HEK293 (cell line): ENCODE results near the gene COX7A2L.

ENCODE experiments used
- CTCF ChIA-PET: fragments of 350-600 bp; formaldehyde crosslinking; extraction: SDS; loops from one replicate; lab custom pipeline; 2021; ENCODE audit warnings: antibody characterized with exemption; lab: Yijun Ruan, JAX
- POLR2A ChIA-PET: fragments of 300-600 bp; formaldehyde crosslinking; extraction: SDS; loops from one replicate; lab custom pipeline; 2020; ENCODE audit warnings: antibody characterized with exemption, inconsistent platforms; lab: Yijun Ruan, JAX
- H3K27ac ChIP-seq: fragments of 200-500 bp; sonication (Bioruptor generic); 2 replicates; pipeline ENCODE4 v1.5.1; 2014; ENCODE audit warnings: low read depth, low read length, control low read depth, inconsistent platforms; ENCODE audit errors: extremely low read depth
- H3K36me3 ChIP-seq, 2 experiments: fragments of 200-500 bp in 1 of 2; sonication (Bioruptor generic) in 1 of 2; 1 replicate in 1 of 2; 2 replicates in 1 of 2; pipeline ENCODE4 v1.5.1; 2014 to 2017; ENCODE audit warnings: inconsistent platforms in 2 of 2, low read length in 2 of 2; ENCODE audit not compliant: control insufficient read depth in 2 of 2, insufficient read depth in 1 of 2
- H3K4me1 ChIP-seq: fragments of 200-500 bp; sonication (Bioruptor generic); 2 replicates; pipeline ENCODE4 v1.5.1; 2014; ENCODE audit warnings: mild to moderate bottlenecking, low read length, inconsistent platforms; ENCODE audit not compliant: control insufficient read depth, insufficient read depth
- H3K4me3 ChIP-seq: 2 replicates; pipeline ENCODE4 v1.5.1; 2011; ENCODE audit warnings: low read depth, mild to moderate bottlenecking, control low read depth, low read length, moderate library complexity
- H3K9me3 ChIP-seq: fragments of 200-500 bp; sonication (Bioruptor generic); 2 replicates; pipeline ENCODE4 v1.5.1; 2014; ENCODE audit warnings: low read depth, low read length, inconsistent platforms; ENCODE audit not compliant: control insufficient read depth, insufficient read depth
- YY1 ChIP-seq: fragments of 450-650 bp; formaldehyde crosslinking; IDR thresholded peaks from 2 replicates; pipeline ENCODE4 v1.5.1; 2018; ENCODE audit warnings: missing biosample characterization, missing genetic modification characterization
- ZBTB20 ChIP-seq: fragments of 450-650 bp; formaldehyde crosslinking; IDR thresholded peaks from 2 replicates; pipeline ENCODE4 v1.5.1; 2016; ENCODE audit warnings: missing biosample characterization, missing genetic modification characterization
- ZBTB48 ChIP-seq: fragments of 450-650 bp; formaldehyde crosslinking; IDR thresholded peaks from 2 replicates; pipeline ENCODE4 v1.5.1; 2016; ENCODE audit warnings: missing biosample characterization, missing genetic modification characterization
- ZBTB6 ChIP-seq: fragments of 450-650 bp; formaldehyde crosslinking; IDR thresholded peaks from 2 replicates; pipeline ENCODE4 v1.5.1; 2017; ENCODE audit warnings: missing biosample characterization, missing genetic modification characterization
- ZBTB7A ChIP-seq: fragments of 450-650 bp; formaldehyde crosslinking; IDR thresholded peaks from 2 replicates; pipeline ENCODE4 v1.5.1; 2016; ENCODE audit warnings: low read depth, missing biosample characterization, missing genetic modification characterization
- ZNF114 ChIP-seq: fragments of 450-650 bp; formaldehyde crosslinking; IDR thresholded peaks from 2 replicates; pipeline ENCODE4 v1.5.0; 2017; ENCODE audit warnings: missing biosample characterization, missing genetic modification characterization
- ZNF24 ChIP-seq: fragments of 450-650 bp; formaldehyde crosslinking; IDR thresholded peaks from 2 replicates; pipeline ENCODE4 v1.5.1; 2016; ENCODE audit warnings: missing biosample characterization, missing genetic modification characterization
- ZNF433 ChIP-seq: fragments of 450-650 bp; formaldehyde crosslinking; IDR thresholded peaks from 2 replicates; pipeline ENCODE4 v1.5.1; 2016; ENCODE audit warnings: missing biosample characterization, missing genetic modification characterization, low read depth
- ZNF48 ChIP-seq: fragments of 450-650 bp; formaldehyde crosslinking; IDR thresholded peaks from 2 replicates; pipeline ENCODE4 v1.5.1; 2016; ENCODE audit warnings: missing biosample characterization, missing genetic modification characterization
- ZNF514 ChIP-seq: fragments of 450-650 bp; formaldehyde crosslinking; IDR thresholded peaks from 2 replicates; pipeline ENCODE4 v1.5.1; 2016; ENCODE audit warnings: missing biosample characterization, missing genetic modification characterization
- ZNF558 ChIP-seq: fragments of 450-650 bp; formaldehyde crosslinking; IDR thresholded peaks from 2 replicates; pipeline ENCODE4 v1.5.1; 2016; ENCODE audit warnings: missing biosample characterization, missing genetic modification characterization
- ZNF560 ChIP-seq: fragments of 450-650 bp; formaldehyde crosslinking; IDR thresholded peaks from 2 replicates; pipeline ENCODE4 v1.5.1; 2017; ENCODE audit warnings: missing biosample characterization, missing genetic modification characterization, borderline replicate concordance
- ZNF610 ChIP-seq: fragments of 450-650 bp; formaldehyde crosslinking; IDR thresholded peaks from 2 replicates; pipeline ENCODE4 v1.5.1; 2016; ENCODE audit warnings: missing biosample characterization, missing genetic modification characterization, borderline replicate concordance
- ZNF621 ChIP-seq: fragments of 450-650 bp; formaldehyde crosslinking; IDR thresholded peaks from 2 replicates; pipeline ENCODE4 v1.5.1; 2017; ENCODE audit warnings: missing biosample characterization, missing genetic modification characterization
- ZNF624 ChIP-seq: fragments of 450-650 bp; formaldehyde crosslinking; IDR thresholded peaks from 2 replicates; pipeline ENCODE4 v1.5.1; 2017; ENCODE audit warnings: missing biosample characterization, missing genetic modification characterization
- ZNF658 ChIP-seq: fragments of 450-650 bp; formaldehyde crosslinking; IDR thresholded peaks from 2 replicates; pipeline ENCODE4; 2016; ENCODE audit warnings: missing biosample characterization, missing genetic modification characterization
- ZNF830 ChIP-seq: fragments of 450-650 bp; IDR thresholded peaks from 2 replicates; pipeline ENCODE4 v1.5.0; 2018; ENCODE audit warnings: missing biosample characterization, missing genetic modification characterization, low read depth, mild to moderate bottlenecking, moderate library complexity
- ZSCAN4 ChIP-seq: fragments of 450-650 bp; formaldehyde crosslinking; IDR thresholded peaks from 2 replicates; pipeline ENCODE4 v1.5.1; 2017; ENCODE audit warnings: missing biosample characterization, missing genetic modification characterization
- TF ChIP-seq, protein P1 (sequence below): fragments of 450-650 bp; formaldehyde crosslinking; IDR thresholded peaks from 2 replicates; pipeline ENCODE4 v1.5.1; 2016; ENCODE audit warnings: missing biosample characterization, missing genetic modification characterization
- TF ChIP-seq, protein P2 (sequence below): fragments of 450-650 bp; formaldehyde crosslinking; IDR thresholded peaks from 2 replicates; pipeline ENCODE4 v1.5.1; 2016; ENCODE audit warnings: missing biosample characterization, missing genetic modification characterization, borderline replicate concordance
- TF ChIP-seq, protein P3 (sequence below): fragments of 450-650 bp; formaldehyde crosslinking; IDR thresholded peaks from 2 replicates; pipeline ENCODE4 v1.5.1; 2016; ENCODE audit warnings: missing biosample characterization, missing genetic modification characterization

COX7A2L gene

DNA sequence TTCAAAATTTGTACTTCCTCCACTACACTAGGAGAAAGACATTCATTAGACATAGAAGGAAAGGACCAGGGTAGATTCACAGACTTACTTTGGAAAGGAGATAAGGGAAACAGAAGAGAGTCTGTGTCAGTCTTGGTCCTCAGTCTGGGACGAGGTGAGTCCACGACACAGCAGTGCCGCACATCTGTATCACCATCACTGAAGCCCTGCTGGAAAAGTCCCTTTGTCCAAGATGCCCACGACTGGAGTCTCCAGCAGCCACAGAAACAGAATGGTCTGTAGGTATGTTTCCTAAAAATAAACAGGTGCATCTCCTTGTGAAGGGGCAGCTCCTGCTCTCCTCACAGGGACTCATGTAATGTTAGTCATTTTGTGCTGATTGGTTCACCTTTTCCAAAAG lies 27.4 kb downstream of the COX7A2L start:
- ChIA-PET CTCF (no interaction called here), POLR2A (no interaction called here)
- Histone ChIP-seq H3K36me3 (peaks cover 18 to 88% of the 10 kb centered on the region in 2 experiments), H3K4me1 (no peaks in the 10 kb centered on the region), H3K4me3 (no peak overlapping the region), H3K9me3 (no peaks in the 10 kb centered on the region), H3K27ac (no peak overlapping the region)
- TF ChIP-seq ZBTB48 = no peak
- no peak for TF ChIP-seq ZNF658
- no peak for TF ChIP-seq ZNF830 (tag by site-specific recombination)
- TF ChIP-seq, protein P1, sequence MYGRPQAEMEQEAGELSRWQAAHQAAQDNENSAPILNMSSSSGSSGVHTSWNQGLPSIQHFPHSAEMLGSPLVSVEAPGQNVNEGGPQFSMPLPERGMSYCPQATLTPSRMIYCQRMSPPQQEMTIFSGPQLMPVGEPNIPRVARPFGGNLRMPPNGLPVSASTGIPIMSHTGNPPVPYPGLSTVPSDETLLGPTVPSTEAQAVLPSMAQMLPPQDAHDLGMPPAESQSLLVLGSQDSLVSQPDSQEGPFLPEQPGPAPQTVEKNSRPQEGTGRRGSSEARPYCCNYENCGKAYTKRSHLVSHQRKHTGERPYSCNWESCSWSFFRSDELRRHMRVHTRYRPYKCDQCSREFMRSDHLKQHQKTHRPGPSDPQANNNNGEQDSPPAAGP (tag by site-specific recombination) = no peak
- no peak for TF ChIP-seq ZNF114 (tag by site-specific recombination)
- no peak for TF ChIP-seq ZSCAN4 (tag by site-specific recombination)
- TF ChIP-seq ZNF433 (tag by site-specific recombination) = no peak
- TF ChIP-seq, protein P2, sequence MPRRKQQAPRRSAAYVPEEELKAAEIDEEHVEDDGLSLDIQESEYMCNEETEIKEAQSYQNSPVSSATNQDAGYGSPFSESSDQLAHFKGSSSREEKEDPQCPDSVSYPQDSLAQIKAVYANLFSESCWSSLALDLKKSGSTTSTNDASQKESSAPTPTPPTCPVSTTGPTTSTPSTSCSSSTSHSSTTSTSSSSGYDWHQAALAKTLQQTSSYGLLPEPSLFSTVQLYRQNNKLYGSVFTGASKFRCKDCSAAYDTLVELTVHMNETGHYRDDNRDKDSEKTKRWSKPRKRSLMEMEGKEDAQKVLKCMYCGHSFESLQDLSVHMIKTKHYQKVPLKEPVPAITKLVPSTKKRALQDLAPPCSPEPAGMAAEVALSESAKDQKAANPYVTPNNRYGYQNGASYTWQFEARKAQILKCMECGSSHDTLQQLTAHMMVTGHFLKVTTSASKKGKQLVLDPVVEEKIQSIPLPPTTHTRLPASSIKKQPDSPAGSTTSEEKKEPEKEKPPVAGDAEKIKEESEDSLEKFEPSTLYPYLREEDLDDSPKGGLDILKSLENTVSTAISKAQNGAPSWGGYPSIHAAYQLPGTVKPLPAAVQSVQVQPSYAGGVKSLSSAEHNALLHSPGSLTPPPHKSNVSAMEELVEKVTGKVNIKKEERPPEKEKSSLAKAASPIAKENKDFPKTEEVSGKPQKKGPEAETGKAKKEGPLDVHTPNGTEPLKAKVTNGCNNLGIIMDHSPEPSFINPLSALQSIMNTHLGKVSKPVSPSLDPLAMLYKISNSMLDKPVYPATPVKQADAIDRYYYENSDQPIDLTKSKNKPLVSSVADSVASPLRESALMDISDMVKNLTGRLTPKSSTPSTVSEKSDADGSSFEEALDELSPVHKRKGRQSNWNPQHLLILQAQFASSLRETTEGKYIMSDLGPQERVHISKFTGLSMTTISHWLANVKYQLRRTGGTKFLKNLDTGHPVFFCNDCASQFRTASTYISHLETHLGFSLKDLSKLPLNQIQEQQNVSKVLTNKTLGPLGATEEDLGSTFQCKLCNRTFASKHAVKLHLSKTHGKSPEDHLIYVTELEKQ (tag by site-specific recombination) = no peak
- TF ChIP-seq, protein P3, sequence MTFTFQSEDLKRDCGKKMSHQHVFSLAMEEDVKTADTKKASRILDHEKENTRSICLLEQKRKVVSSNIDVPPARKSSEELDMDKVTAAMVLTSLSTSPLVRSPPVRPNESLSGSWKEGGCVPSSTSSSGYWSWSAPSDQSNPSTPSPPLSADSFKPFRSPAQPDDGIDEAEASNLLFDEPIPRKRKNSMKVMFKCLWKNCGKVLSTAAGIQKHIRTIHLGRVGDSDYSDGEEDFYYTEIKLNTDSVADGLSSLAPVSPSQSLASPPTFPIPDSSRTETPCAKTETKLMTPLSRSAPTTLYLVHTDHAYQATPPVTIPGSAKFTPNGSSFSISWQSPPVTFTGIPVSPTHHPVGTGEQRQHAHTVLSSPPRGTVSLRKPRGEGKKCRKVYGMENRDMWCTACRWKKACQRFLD (tag by site-specific recombination) = no peak
- TF ChIP-seq, all 188 proteins: peak for 0

DNA sequence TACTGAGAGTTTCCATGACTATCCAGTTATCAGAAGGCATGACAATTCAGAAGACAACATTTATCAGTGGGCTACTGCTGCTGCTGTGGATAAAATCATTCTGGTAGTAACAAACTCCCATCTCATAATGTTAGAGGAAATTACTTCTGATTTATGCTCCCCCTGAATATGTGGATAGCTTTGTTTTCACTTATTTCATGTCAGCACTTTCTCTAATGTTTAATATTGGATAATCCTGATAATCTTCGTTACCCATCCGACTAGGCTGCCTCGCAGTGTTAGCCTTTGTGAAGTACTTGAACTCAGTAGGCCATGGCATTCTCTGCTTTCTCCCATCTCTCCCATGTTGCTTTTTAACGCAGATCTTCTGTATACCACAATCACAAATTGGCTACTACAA lies 28.4 kb downstream of the COX7A2L start:
- CTCF ChIA-PET = interaction anchor here (0.6 to 1.2 kb wide), 2 partner anchors 151 to 237 kb away, joined by 3 to 4 read pairs; no protein-coding TSS in a partner anchor
- TF ChIP-seq ZNF621 (tag by site-specific recombination) = no peak
- no peak for TF ChIP-seq ZNF560 (tag by site-specific recombination)
- TF ChIP-seq ZNF558 (tag by site-specific recombination) = no peak
- no peak for TF ChIP-seq ZNF24
- no peak for TF ChIP-seq ZNF610 (tag by site-specific recombination)
- no peak for TF ChIP-seq ZNF624 (tag by site-specific recombination)
- no peak for TF ChIP-seq ZBTB20 (tag by site-specific recombination)
- no peak for TF ChIP-seq YY1 (tag by site-specific recombination)
- no peak for TF ChIP-seq ZNF48 (tag by site-specific recombination)
- TF ChIP-seq ZBTB6 (tag by site-specific recombination) = no peak
- TF ChIP-seq ZNF514 = no peak
- no peak for TF ChIP-seq ZBTB7A (tag by site-specific recombination)
- no peaks in the 10 kb centered on the region for H3K4me1 ChIP-seq
- POLR2A ChIA-PET = no interaction called here
- H3K4me3 ChIP-seq = no peak overlapping the region
- H3K36me3 ChIP-seq = peaks cover 18 to 78% of the 10 kb centered on the region in 2 experiments
- no peaks in the 10 kb centered on the region for H3K9me3 ChIP-seq
- no peak overlapping the region for H3K27ac ChIP-seq
